Suprapubic skin (tissue), 4 donors: ENCODE results near the gene SMG6. TPM values are rescaled to one million over a fixed set of nuclear protein-coding genes. Genes with fewer than 3 reads are reported as not detected.

Experiments used
- DNase-seq, 2 donors: peaks; one replicate each; pipeline ENCODE4 v3.0.0-alpha.2; 2019; ENCODE audit warnings: low spot score in 2 of 2
- H3K27ac ChIP-seq: fragments of 200-600 bp; sonication (generic); one replicate; pipeline ENCODE4 v1.5.1; 2019
- H3K27me3 ChIP-seq: fragments of 200-600 bp; sonication (generic); one replicate; pipeline ENCODE4 v1.5.1; 2019
- H3K36me3 ChIP-seq: fragments of 200-600 bp; sonication (generic); one replicate; pipeline ENCODE4 v1.5.1; 2019
- H3K4me1 ChIP-seq: fragments of 200-600 bp; sonication (generic); one replicate; pipeline ENCODE4 v1.5.1; 2019
- H3K4me3 ChIP-seq: fragments of 200-600 bp; sonication (generic); one replicate; pipeline ENCODE4 v1.5.1; 2019; ENCODE audit warnings: mild to moderate bottlenecking
- H3K9me3 ChIP-seq: fragments of 200-600 bp; sonication (generic); one replicate; pipeline ENCODE4 v1.5.1; 2019
- EP300 ChIP-seq: sonication (generic); formaldehyde crosslinking; IDR thresholded peaks from one replicate; pipeline ENCODE4 v1.6.1; 2017; ENCODE audit warnings: antibody characterized with exemption
- POLR2A ChIP-seq, 2 donors: fragments of 450-650 bp; IDR thresholded peaks; one replicate each; pipeline ENCODE4 v1.6.1; 2017; ENCODE audit warnings: antibody characterized with exemption in 2 of 2, mild to moderate bottlenecking in 2 of 2, moderate library complexity in 2 of 2
- POLR2AphosphoS5 ChIP-seq, 3 donors: sonication (generic); formaldehyde crosslinking; IDR thresholded peaks; one replicate each; pipeline ENCODE4 v1.6.1; 2017; ENCODE audit warnings: antibody characterized with exemption in 3 of 3
- WGBS: methylation state at CpG from one replicate; pipeline ENCODE4 v1.1.5; 2018; 5-methylcytosine and 5-hydroxymethylcytosine counted together
- total RNA-seq, 4 donors: library from RNA; depleted of rRNA; stranded (reverse); fragments of >200 nt; gene quantifications; one replicate each; pipeline ENCODE4 v1.1.0, GENCODE V29; 2016
- TF ChIP-seq, protein P1 (sequence below), 2 donors: fragments of 200-600 bp in 1 of 2; fragments of 450-650 bp in 1 of 2; sonication (generic) in 1 of 2; IDR thresholded peaks; one replicate each; pipeline ENCODE4 v1.5.1; 2016 to 2019; ENCODE audit warnings: antibody characterized with exemption in 2 of 2, mild to moderate bottlenecking in 1 of 2, moderate library complexity in 1 of 2

Gene SMG6
- total RNA-seq, 4 donors from 2014 or later = 29.6 to 58.6 (median 45.5) TPM

DNA sequence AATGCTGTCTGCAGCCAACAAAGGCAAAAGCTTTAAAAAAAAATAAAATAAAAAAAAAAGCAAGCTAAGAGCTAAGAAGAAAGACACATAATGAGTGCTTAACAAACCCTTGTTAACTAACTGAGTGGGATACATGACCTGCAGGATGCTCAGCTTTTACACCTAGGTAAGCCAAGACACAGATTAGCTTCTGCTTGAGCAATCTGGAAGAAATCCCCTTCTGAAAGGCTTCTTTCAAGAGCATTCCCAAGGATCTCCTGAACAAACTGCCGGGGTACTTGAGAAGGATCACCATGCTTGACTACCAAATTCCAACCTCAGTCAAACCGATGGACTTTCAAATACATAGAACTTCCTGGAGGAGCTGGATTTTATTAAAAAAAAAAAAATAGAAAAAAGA is 92.9 kb downstream of the SMG6 start:
- no peak for DNase-seq
- H3K9me3 ChIP-seq = no peaks in the 10 kb centered on the region
- H3K4me1 ChIP-seq = peaks cover 59% of the 10 kb centered on the region
- H3K27me3 ChIP-seq = no peaks in the 10 kb centered on the region
- 85% methylated on average over 2 of the region's 2 CpGs for WGBS
- no peaks in the 10 kb centered on the region for H3K36me3 ChIP-seq
- H3K27ac ChIP-seq = no peak overlapping the region
- TF ChIP-seq POLR2A (IDR thresholded peaks at IDR 0.05) = no peak
- TF ChIP-seq, protein P1, sequence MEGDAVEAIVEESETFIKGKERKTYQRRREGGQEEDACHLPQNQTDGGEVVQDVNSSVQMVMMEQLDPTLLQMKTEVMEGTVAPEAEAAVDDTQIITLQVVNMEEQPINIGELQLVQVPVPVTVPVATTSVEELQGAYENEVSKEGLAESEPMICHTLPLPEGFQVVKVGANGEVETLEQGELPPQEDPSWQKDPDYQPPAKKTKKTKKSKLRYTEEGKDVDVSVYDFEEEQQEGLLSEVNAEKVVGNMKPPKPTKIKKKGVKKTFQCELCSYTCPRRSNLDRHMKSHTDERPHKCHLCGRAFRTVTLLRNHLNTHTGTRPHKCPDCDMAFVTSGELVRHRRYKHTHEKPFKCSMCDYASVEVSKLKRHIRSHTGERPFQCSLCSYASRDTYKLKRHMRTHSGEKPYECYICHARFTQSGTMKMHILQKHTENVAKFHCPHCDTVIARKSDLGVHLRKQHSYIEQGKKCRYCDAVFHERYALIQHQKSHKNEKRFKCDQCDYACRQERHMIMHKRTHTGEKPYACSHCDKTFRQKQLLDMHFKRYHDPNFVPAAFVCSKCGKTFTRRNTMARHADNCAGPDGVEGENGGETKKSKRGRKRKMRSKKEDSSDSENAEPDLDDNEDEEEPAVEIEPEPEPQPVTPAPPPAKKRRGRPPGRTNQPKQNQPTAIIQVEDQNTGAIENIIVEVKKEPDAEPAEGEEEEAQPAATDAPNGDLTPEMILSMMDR (IDR thresholded peaks at IDR 0.05) = no peak
- no peak overlapping the region for H3K4me3 ChIP-seq

DNA sequence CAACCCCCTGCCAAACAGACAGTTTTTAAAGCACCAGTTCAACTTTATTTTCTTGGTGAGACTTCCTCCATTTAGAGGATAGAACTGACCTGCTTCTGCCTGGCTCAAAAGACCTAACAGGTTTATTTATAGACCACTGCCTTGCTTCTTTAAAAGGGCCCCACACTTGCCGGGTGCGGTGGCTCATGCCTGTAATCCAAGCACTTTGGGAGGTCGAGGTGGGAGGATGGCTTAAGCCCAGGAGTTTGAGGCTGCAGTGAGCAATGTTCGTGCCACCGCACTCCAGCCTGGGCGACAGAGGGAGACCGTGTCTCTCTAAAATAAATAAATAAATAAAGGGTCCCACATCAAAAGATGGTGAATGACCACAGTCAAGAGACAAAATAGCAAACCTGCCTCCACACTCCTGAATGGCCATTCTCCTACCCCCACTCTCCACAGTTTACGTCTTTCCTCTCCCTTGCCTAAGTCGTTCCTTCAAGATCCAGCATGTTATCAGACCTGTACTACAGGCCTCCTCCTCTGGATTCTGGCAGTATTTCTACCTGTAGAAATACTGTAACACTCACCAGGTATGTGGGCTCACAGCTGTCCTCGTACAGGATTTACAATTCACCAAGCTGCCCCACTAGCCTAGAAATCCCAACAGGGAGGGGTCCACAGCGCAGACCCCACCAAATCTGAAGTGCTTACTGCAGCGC is 95.6 kb downstream of the SMG6 start:
- H3K36me3 ChIP-seq = no peaks in the 10 kb centered on the region
- peaks cover 39% of the 10 kb centered on the region for H3K4me1 ChIP-seq
- peak overlapping the region; percentile 15 for H3K27ac ChIP-seq
- no peaks in the 10 kb centered on the region for H3K27me3 ChIP-seq
- DNase-seq = no peak
- H3K4me3 ChIP-seq = no peak overlapping the region
- no peaks in the 10 kb centered on the region for H3K9me3 ChIP-seq
- no peak for TF ChIP-seq EP300
- no peak for TF ChIP-seq POLR2AphosphoS5 (IDR thresholded peaks at IDR 0.05)
- no peak for TF ChIP-seq POLR2A (IDR thresholded peaks at IDR 0.05)
- TF ChIP-seq, protein P1 (IDR thresholded peaks at IDR 0.05) = no peak
- 54% methylated on average over 12 of the region's 12 CpGs for WGBS

DNA sequence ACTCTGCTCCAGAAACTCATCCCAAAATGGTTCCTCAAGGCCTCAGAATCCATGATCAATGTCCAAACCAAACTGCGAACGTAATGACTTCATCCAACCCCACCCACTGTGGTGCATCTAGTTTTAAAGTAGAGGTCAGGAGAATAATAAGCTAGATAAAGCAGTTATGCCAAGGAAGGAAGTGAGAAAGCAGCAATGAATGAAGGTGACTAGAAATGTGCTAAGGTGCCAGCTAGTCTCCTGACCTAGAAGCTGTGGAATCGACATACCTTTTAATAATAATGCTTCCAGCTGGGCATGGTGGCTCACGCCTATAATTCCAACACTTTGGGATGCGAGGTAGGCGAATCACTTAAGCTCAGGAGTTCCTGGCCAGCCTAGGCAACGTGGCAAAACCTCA is 99.2 kb downstream of the SMG6 start:
- Histone ChIP-seq H3K4me3 (no peak overlapping the region), H3K9me3 (no peaks in the 10 kb centered on the region), H3K27ac (no peak overlapping the region), H3K27me3 (no peaks in the 10 kb centered on the region), H3K36me3 (peaks cover 6% of the 10 kb centered on the region), H3K4me1 (peaks cover 29% of the 10 kb centered on the region)
- WGBS = 79% methylated on average over 7 of the region's 7 CpGs
- no peak for DNase-seq
- TF ChIP-seq EP300 (no peak), POLR2AphosphoS5 (IDR thresholded peaks at IDR 0.05) (no peak), POLR2A (IDR thresholded peaks at IDR 0.05) (no peak)

DNA sequence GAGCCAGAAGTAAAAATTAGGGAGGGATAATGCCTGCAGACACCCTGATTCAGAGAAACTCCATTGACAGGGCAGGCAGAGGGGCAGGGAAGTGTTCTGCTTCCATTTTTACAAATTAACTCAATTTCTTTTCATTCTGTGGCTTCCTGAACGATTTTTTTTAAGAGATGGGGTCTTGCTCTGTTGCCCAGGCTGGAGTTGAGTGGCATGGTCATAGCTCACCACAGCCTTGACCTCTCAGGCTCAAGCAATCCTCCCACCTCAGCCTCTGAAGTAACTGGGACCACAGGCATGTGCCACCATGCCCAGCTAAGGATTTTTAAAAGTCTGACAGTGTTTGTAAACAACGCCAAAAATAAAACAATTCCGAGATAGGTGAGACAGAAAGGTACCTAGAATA is 99.8 kb downstream of the SMG6 start:
- peaks cover 27% of the 10 kb centered on the region for H3K4me1 ChIP-seq

DNA sequence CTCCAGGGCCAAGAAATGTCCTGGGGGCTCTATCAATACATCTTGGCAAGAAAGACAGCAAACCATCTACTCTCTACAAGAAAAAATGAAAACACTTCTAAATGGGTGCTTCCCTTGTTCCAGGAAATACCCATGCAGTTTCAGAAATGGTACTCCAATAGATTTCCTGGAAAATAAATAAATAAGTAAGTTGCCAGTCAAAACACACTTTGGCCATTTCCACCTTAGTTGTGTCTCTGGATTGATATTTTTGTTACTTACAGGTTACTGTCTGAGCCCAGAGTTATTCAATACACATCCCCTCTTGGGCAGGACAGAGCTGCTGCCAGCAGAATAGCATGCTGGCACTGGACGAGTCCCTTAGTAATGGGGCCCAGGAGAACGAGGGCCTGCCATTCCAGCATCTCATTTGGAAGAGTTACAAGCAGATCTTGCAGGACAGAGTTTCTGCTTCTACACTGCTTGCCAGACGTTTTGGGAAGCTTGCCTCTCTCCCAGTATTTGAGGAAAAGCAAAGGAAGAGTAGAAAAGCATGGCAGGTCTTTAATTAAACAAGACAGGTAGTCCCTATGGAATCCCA is 100.5 kb downstream of the SMG6 start:
- DNase-seq = no peak
- Histone ChIP-seq H3K27me3 (no peaks in the 10 kb centered on the region), H3K4me3 (no peak overlapping the region), H3K9me3 (no peaks in the 10 kb centered on the region), H3K36me3 (peaks cover 6% of the 10 kb centered on the region), H3K4me1 (peaks cover 21% of the 10 kb centered on the region), H3K27ac (no peak overlapping the region)
- TF ChIP-seq POLR2A (IDR thresholded peaks at IDR 0.05) (no peak), POLR2AphosphoS5 (IDR thresholded peaks at IDR 0.05) (no peak), EP300 (no peak)
- TF ChIP-seq, protein P1 (IDR thresholded peaks at IDR 0.05) = no peak
- 48% methylated on average over 3 of the region's 3 CpGs for WGBS

More for the DNA sequence above, 99.8 kb downstream of the SMG6 start:
- Histone ChIP-seq H3K36me3 (peaks cover 6% of the 10 kb centered on the region), H3K27me3 (no peaks in the 10 kb centered on the region), H3K27ac (no peak overlapping the region), H3K9me3 (no peaks in the 10 kb centered on the region), H3K4me3 (no peak overlapping the region)
- 85% methylated on average over 3 of the region's 3 CpGs for WGBS
- DNase-seq = no peak
- TF ChIP-seq POLR2AphosphoS5 (IDR thresholded peaks at IDR 0.05) (no peak), POLR2A (IDR thresholded peaks at IDR 0.05) (no peak), EP300 (no peak)
- TF ChIP-seq, protein P1 (IDR thresholded peaks at IDR 0.05) = no peak
